Gastroesophageal sphincter (tissue), 3 donors: Measurements from ENCODE around the gene NLRP5.

Experiments
- CTCF ChIP-seq, 4 experiments: fragments of 200-600 bp in 2 of 4; fragments of 450-650 bp in 2 of 4; sonication (generic) in 1 of 4; IDR thresholded peaks; one replicate each; pipeline ENCODE4 v1.5.1; 2017 to 2019; ENCODE audit warnings: antibody characterized with exemption in 4 of 4, mild to moderate bottlenecking in 2 of 4, moderate library complexity in 2 of 4
- POLR2A ChIP-seq, 2 donors: fragments of 450-650 bp; IDR thresholded peaks; one replicate each; pipeline ENCODE4 v1.6.1; 2017; ENCODE audit warnings: antibody characterized with exemption in 2 of 2, mild to moderate bottlenecking in 2 of 2, moderate library complexity in 1 of 2
- POLR2AphosphoS5 ChIP-seq: sonication (generic); formaldehyde crosslinking; IDR thresholded peaks from one replicate; pipeline ENCODE4 v1.6.1; 2017; ENCODE audit warnings: antibody characterized with exemption

GRCh38 chr19:56109226-56109625 is 122.7 kb downstream of the NLRP5 start:
- TF ChIP-seq CTCF (IDR thresholded peaks at IDR 0.05), result no peak
- TF ChIP-seq POLR2AphosphoS5, result no peak
- TF ChIP-seq POLR2A (IDR thresholded peaks at IDR 0.05), result no peak
